ENCODE data around the gene CD38. TPM values are rescaled to one million over a fixed set of nuclear protein-coding genes. Genes with fewer than 3 reads are reported as not detected.

Gene CD38
- total RNA-seq, 1 donor from 2014 or later = not detected

DNA sequence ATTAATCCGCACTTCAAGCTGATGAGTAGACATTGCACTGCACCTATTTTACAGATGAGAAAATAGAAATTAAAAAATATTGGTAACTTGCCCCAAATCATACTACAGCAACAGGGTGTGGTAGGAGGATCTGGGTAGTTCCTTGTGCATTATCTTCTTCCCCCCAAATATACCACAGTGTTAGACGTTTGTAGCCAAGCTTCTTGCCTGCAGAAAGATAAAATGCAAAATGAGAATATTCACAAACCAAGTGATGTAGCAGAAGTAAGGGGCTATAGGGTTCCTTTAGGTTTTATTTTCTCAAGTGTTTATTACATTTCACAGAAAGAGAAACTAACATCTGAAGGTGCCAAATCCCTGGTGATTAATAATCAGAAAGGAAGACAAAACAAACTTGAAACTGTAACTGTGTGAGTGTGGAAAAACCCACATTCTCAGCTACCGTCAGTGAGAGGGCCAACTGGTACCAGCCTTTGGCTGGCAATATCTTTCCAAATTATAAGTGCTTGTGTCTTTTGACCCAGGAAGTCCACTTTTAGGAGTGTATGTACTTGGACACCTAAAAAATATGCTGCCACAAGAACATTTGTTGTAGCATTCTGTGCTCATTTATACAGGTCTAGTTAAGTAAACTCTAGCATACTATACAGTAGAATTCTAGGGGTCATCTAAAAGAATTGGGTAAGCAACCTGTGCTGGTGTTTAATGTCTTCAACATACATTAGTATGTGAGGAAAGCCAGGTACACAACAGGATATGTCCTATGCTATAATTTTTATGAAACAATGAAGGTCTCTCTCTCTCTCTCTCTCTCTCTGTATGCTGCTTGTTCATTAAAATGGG, 6.7 kb upstream of the CD38 start:
- TF ChIP-seq, protein P1, sequence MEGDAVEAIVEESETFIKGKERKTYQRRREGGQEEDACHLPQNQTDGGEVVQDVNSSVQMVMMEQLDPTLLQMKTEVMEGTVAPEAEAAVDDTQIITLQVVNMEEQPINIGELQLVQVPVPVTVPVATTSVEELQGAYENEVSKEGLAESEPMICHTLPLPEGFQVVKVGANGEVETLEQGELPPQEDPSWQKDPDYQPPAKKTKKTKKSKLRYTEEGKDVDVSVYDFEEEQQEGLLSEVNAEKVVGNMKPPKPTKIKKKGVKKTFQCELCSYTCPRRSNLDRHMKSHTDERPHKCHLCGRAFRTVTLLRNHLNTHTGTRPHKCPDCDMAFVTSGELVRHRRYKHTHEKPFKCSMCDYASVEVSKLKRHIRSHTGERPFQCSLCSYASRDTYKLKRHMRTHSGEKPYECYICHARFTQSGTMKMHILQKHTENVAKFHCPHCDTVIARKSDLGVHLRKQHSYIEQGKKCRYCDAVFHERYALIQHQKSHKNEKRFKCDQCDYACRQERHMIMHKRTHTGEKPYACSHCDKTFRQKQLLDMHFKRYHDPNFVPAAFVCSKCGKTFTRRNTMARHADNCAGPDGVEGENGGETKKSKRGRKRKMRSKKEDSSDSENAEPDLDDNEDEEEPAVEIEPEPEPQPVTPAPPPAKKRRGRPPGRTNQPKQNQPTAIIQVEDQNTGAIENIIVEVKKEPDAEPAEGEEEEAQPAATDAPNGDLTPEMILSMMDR (IDR thresholded peaks at IDR 0.05; ENCODE audit: unreplicated experiment) = no peak
- H3K36me3 Mint-ChIP-seq (ENCODE audit: insufficient read depth) = no peaks in the 10 kb centered on the region
- H3K4me3 Mint-ChIP-seq (ENCODE audit: low read depth) = no peak overlapping the region
- no peak for DNase-seq (ENCODE audit: low spot score, unreplicated experiment)
- H3K27me3 Mint-ChIP-seq = peaks cover 42% of the 10 kb centered on the region
- no peak overlapping the region for H3K27ac Mint-ChIP-seq
- H3K9me3 Mint-ChIP-seq (ENCODE audit: low read depth) = no peaks in the 10 kb centered on the region
- no peaks in the 10 kb centered on the region for H3K4me1 Mint-ChIP-seq (ENCODE audit: low read depth)

DNA sequence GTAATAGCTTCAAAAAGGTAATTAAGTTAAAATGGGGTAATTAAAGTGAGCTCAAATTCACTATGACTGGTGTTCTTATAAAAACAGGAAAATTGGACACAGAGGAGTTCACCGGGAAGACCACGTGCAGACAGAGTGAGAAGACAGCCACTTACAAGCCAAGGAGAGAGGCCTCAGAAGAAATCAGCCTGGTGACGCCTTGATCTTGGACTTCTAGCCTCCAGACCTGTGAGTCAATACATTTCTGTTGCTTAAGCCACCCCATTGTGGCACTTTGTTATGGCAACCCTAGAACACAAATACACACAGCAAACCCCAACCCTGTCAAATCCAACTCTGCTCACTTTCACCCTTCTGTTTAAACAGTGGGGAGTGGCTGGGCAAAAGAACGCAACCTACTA, 4.1 kb upstream of the CD38 start:
- Mint-ChIP-seq H3K4me1 (ENCODE audit: low read depth) (peaks cover 2% of the 10 kb centered on the region), H3K9me3 (ENCODE audit: low read depth) (no peaks in the 10 kb centered on the region), H3K27ac (no peak overlapping the region), H3K27me3 (peaks cover 65% of the 10 kb centered on the region), H3K36me3 (ENCODE audit: insufficient read depth) (no peaks in the 10 kb centered on the region), H3K4me3 (ENCODE audit: low read depth) (no peak overlapping the region)
- TF ChIP-seq, protein P1 (IDR thresholded peaks at IDR 0.05; ENCODE audit: unreplicated experiment) = no peak
- no peak for DNase-seq (ENCODE audit: low spot score, unreplicated experiment)

DNA sequence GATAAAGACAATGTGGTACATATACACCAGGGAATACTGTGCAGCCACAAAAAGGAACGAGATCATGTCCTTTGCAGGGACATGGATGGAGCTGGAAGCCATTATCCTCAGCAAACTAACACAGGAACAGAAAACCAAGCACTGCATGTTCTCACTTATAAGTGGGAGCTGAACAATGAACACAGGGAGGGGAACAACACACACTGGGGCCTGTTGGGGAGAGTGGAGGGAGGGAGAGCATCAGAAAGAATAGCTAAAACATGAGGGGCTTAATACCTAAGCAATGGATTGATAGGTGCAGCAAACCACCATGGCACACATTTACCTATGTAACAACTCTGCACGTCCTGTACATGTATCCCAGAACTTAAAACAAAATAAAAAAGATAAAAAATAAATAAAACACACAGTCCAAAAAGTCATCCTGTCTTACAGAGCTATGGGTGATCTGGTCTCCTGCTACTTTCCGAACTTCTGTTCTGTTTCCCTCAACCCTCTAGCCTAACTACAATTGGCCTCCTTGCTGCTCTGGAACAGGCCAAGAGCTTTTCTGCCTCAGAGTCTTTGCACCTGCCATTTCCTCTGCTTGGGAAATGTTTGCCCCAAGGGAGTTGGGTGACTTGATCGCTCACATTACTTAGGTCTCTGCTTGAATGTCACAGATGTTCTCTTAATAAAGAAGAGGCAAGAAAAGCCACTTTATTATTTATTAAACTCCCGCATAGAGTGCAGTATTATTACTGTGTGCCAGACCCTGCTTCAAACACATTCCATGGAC, 1.1 kb upstream of the CD38 start:
- Mint-ChIP-seq H3K4me1 (ENCODE audit: low read depth) (peaks cover 10% of the 10 kb centered on the region), H3K27me3 (peaks cover 88% of the 10 kb centered on the region), H3K36me3 (ENCODE audit: insufficient read depth) (no peaks in the 10 kb centered on the region), H3K9me3 (ENCODE audit: low read depth) (no peaks in the 10 kb centered on the region), H3K4me3 (ENCODE audit: low read depth) (no peak overlapping the region), H3K27ac (no peak overlapping the region)
- DNase-seq (ENCODE audit: low spot score, unreplicated experiment) = no peak
- TF ChIP-seq, protein P1 (IDR thresholded peaks at IDR 0.05; ENCODE audit: unreplicated experiment) = no peak

DNA sequence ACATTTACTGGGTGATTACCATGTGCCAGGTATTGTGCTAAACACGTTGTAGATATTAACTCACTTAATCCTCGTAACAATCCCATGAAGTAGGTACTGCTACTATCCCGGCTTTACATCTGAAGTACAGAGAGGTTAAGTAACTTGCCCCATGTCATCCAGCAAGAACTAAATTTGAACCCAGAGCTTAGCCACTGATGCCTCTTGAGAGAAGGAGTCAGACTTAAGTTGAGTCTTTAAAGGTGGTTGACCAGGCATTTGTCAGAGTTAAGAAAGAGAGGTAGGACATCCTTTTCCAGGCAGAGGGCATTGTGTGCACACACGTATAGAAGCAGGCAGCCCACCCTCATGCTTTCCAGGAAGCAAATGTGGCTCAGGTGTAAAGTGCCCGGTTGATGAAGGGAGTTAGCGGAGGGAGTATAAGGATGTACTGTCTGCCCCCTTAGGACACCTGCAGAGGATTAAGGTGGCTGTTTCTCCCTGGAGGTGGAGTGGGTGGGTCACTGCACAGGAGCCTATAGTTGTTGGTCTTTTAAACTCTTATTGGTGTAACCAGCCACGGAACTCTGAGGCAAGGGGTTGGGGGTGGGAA, 335 bp upstream of the CD38 start:
- peak overlapping the region; percentile 19 for H3K4me3 Mint-ChIP-seq (ENCODE audit: low read depth)
- H3K27me3 Mint-ChIP-seq = peaks cover 88% of the 10 kb centered on the region

More for the DNA sequence above, 335 bp upstream of the CD38 start:
- TF ChIP-seq, protein P1 (IDR thresholded peaks at IDR 0.05; ENCODE audit: unreplicated experiment) = no peak
- Mint-ChIP-seq H3K36me3 (ENCODE audit: insufficient read depth) (no peaks in the 10 kb centered on the region), H3K4me1 (ENCODE audit: low read depth) (peaks cover 10% of the 10 kb centered on the region), H3K9me3 (ENCODE audit: low read depth) (no peaks in the 10 kb centered on the region), H3K27ac (no peak overlapping the region)
- DNase-seq (ENCODE audit: low spot score, unreplicated experiment) = no peak

Measured in progenitor cell of endocrine pancreas (in vitro differentiated cells).